NCI-H82 (cell line): Measurements from ENCODE around the gene FBLIM1.

Experiments used
- DNase-seq: peaks from one replicate; lab custom pipeline; 2025; lab: John Stamatoyannopoulos, UW

The FBLIM1 gene

GRCh38 chr1:15731735-15732685 lies 26.6 kb upstream of the FBLIM1 start:
- DNase-seq = no peak

GRCh38 chr1:15732686-15733081 lies 25.9 kb upstream of the FBLIM1 start:
- DNase-seq = no peak

GRCh38 chr1:15733218-15733725 lies 25.3 kb upstream of the FBLIM1 start:
- DNase-seq = no peak

- DNase-seq = no peak
These were observed 24.8 kb upstream of the FBLIM1 start for GRCh38 chr1:15733726-15734226.

GRCh38 chr1:15734296-15734695 lies 24.3 kb upstream of the FBLIM1 start:
- no peak for DNase-seq

GRCh38 chr1:15734901-15735300 lies 23.7 kb upstream of the FBLIM1 start:
- no peak for DNase-seq

- DNase-seq = no peak
These were observed 23.1 kb upstream of the FBLIM1 start for GRCh38 chr1:15735304-15736037.

GRCh38 chr1:15736038-15736891 lies 22.3 kb upstream of the FBLIM1 start, which contains the start of gene SLC25A34:
Gene SLC25A34 (plus strand): TSS chr1:15736258. CDS start chr1:15736486, 228 bp downstream.
- DNase-seq = no peak

- no peak for DNase-seq
These were observed 21.7 kb upstream of the FBLIM1 start for GRCh38 chr1:15736892-15737261.

- peak; percentile 70 for DNase-seq
These were observed 21.0 kb upstream of the FBLIM1 start for GRCh38 chr1:15737324-15738319.

GRCh38 chr1:15738416-15739113 lies 20.0 kb upstream of the FBLIM1 start:
- DNase-seq = peak; percentile 30

GRCh38 chr1:15739259-15739658 lies 19.3 kb upstream of the FBLIM1 start:
- no peak for DNase-seq

GRCh38 chr1:15739745-15740144 lies 18.9 kb upstream of the FBLIM1 start:
- peak; percentile 37 for DNase-seq

GRCh38 chr1:15740924-15741850 lies 17.4 kb upstream of the FBLIM1 start:
- peak; percentile 89 for DNase-seq

- no peak for DNase-seq
These were observed 16.2 kb upstream of the FBLIM1 start, which contains the start of gene TMEM82 for GRCh38 chr1:15742339-15742801. Gene TMEM82 (plus strand): TSS chr1:15742499. CDS start chr1:15742560, 61 bp downstream.

GRCh38 chr1:15744122-15744679 lies 14.4 kb upstream of the FBLIM1 start:
- no peak for DNase-seq

- no peak for DNase-seq
These were observed 11.2 kb upstream of the FBLIM1 start for GRCh38 chr1:15747378-15747777.

GRCh38 chr1:15748264-15748663 lies 10.3 kb upstream of the FBLIM1 start:
- no peak for DNase-seq
